ENCODE data around the gene OR2A2.
"Not testable (repeated sequence)": the region's sequence is repeated elsewhere in the genome, so short reads cannot be mapped to it uniquely, and the experiment has no call there.

Gene OR2A2

DNA sequence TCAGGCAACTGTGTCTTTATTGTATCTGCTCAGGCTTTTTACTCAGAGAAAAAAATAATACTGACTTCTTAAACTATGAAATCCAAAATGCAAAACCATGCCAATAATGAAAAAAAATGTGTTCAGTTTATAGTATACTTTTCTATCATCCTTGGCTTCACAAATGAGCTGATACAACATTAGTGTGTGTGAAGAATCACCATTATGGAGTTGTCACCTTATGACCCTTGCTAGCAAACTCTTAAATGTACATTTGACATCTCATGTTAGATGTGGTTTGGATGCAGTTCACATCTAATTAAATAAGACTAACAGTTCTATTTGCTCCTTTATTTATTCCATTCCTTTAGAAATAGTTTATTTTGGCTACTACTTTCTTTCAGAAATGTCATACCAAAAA is 4.2 kb upstream of the OR2A2 start:
- peaks cover 4% of the 10 kb centered on the region for H3K27me3 ChIP-seq (replicated peaks; ENCODE audit: control insufficient read depth, insufficient read depth, low read length)
- H3K9ac ChIP-seq (ENCODE audit: low read length), result no peak overlapping the region
- no peak for DNase-seq (ENCODE audit: low read depth)
- H3K4me3 ChIP-seq (ENCODE audit: low read length), result no peak overlapping the region
- H3K4me1 ChIP-seq (ENCODE audit: control insufficient read depth, insufficient read depth, low read length), result no peaks in the 10 kb centered on the region
- no peaks in the 10 kb centered on the region for H3K9me3 ChIP-seq (ENCODE audit: control insufficient read depth, low read length)
- H3K36me3 ChIP-seq (ENCODE audit: control insufficient read depth, insufficient read depth, low read length, severe bottlenecking), result no peaks in the 10 kb centered on the region

DNA sequence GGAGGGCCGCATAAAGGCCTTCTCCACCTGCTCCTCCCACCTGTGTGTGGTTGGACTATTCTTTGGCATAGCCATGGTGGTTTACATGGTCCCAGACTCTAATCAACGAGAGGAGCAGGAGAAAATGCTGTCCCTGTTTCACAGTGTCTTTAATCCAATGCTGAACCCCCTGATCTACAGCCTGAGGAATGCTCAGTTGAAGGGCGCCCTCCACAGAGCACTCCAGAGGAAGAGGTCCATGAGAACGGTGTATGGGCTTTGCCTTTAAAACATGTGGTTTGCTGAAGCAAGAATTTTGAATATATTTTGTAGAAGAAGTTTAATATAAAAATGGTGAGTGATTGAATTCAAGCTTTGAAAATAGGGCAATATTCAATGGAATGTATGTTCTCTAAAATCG is 889 bp downstream of the OR2A2 start:
- no peak overlapping the region for H3K9ac ChIP-seq (ENCODE audit: low read length)
- H3K4me3 ChIP-seq (ENCODE audit: low read length), result no peak overlapping the region
- no peaks in the 10 kb centered on the region for H3K36me3 ChIP-seq (ENCODE audit: control insufficient read depth, insufficient read depth, low read length, severe bottlenecking)
- no peaks in the 10 kb centered on the region for H3K27me3 ChIP-seq (replicated peaks; ENCODE audit: control insufficient read depth, insufficient read depth, low read length)
- no peaks in the 10 kb centered on the region for H3K4me1 ChIP-seq (ENCODE audit: control insufficient read depth, insufficient read depth, low read length)
- no peak for DNase-seq (ENCODE audit: low read depth)
- H3K9me3 ChIP-seq (ENCODE audit: control insufficient read depth, low read length), result no peaks in the 10 kb centered on the region

DNA sequence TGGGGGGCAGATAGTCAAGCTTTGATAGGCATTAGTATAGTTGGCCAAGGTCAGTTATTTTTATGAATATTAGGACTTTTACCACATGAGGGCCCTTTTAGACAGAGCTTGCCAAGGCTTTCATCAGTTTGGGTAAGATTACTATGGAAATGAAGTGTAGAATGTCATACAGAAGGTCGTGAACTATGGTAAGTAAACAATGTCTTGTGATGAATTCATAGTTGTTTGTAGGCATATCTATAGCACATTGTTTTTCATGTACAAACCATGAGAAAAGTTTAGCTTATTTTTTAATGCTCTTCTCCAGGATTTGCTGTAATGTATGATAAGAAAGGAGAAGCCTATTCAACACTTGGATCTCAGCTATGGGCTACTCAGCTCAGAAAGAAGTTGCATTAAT is 4.3 kb downstream of the OR2A2 start:
- H3K36me3 ChIP-seq (ENCODE audit: control insufficient read depth, insufficient read depth, low read length, severe bottlenecking), result no peaks in the 10 kb centered on the region
- no peak for DNase-seq (ENCODE audit: low read depth)
- H3K9ac ChIP-seq (ENCODE audit: low read length), result no peak overlapping the region
- no peaks in the 10 kb centered on the region for H3K27me3 ChIP-seq (replicated peaks; ENCODE audit: control insufficient read depth, insufficient read depth, low read length)
- no peaks in the 10 kb centered on the region for H3K9me3 ChIP-seq (ENCODE audit: control insufficient read depth, low read length)
- H3K4me1 ChIP-seq (ENCODE audit: control insufficient read depth, insufficient read depth, low read length), result no peaks in the 10 kb centered on the region
- no peak overlapping the region for H3K4me3 ChIP-seq (ENCODE audit: low read length)

DNA sequence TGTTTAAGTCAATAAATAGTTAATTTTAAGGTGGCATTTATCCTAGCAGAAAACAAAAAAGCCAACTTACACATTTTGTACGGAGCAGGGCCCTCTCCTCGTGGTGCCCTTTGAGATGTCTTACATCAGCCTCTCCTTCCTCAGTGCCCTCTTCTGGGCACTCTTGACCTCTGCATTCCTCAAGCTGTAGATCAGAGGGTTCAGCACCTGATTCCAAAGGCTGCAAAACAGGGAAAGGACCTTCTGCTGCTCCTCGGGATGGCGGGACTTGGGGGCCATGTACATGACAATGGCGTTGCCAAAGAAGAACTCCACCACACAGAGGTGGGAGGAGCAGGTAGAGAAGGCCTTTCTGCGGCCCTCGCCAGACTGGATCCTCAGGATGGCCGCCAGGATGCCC is 9.0 kb downstream of the OR2A2 start:
- H3K4me3 ChIP-seq (ENCODE audit: low read length), result no peak overlapping the region
- no peaks in the 10 kb centered on the region for H3K9me3 ChIP-seq (ENCODE audit: control insufficient read depth, low read length)
- no peaks in the 10 kb centered on the region for H3K4me1 ChIP-seq (ENCODE audit: control insufficient read depth, insufficient read depth, low read length)
- no peak for DNase-seq (ENCODE audit: low read depth)
- no peak overlapping the region for H3K9ac ChIP-seq (ENCODE audit: low read length)
- no peaks in the 10 kb centered on the region for H3K27me3 ChIP-seq (replicated peaks; ENCODE audit: control insufficient read depth, insufficient read depth, low read length)
- H3K36me3 ChIP-seq (ENCODE audit: control insufficient read depth, insufficient read depth, low read length, severe bottlenecking), result no peaks in the 10 kb centered on the region

DNA sequence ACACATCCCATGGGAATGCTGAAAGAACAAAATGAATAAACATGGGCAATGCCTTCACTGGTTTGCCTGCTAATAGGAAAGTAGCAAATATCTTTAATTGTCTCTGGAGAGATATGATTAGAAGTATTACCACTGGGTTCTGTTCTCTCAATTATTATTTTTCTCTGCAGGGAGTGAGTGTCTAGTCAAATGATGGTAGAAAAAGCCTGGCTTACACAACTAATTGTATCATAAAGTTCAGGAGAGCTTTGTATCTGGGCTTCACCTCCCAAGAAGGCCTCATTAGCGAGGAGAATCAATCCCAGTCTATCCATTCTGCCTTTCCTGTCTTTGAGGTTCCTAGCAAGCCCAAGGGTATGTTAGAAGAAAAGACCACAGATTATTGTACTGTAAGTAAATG is 13.5 kb downstream of the OR2A2 start, which contains the start of gene OR2A14:
Gene OR2A14 (plus strand): TSS at position 301 of the 400 bp plus-strand sequence. CDS start 5,937 bp downstream, outside the sequence.
- H3K4me3 ChIP-seq (ENCODE audit: low read length), result no peak within 1 kb of the TSS
- no peak within 1 kb of the TSS for H3K9ac ChIP-seq (ENCODE audit: low read length)
- H3K27me3 ChIP-seq (replicated peaks; ENCODE audit: control insufficient read depth, insufficient read depth, low read length), result no peaks in the 10 kb centered on the region
- no peak for DNase-seq (ENCODE audit: low read depth)
- H3K9me3 ChIP-seq (ENCODE audit: control insufficient read depth, low read length), result no peaks in the 10 kb centered on the region
- no peaks in the 10 kb centered on the region for H3K36me3 ChIP-seq (ENCODE audit: control insufficient read depth, insufficient read depth, low read length, severe bottlenecking)
- no peaks in the 10 kb centered on the region for H3K4me1 ChIP-seq (ENCODE audit: control insufficient read depth, insufficient read depth, low read length)

DNA sequence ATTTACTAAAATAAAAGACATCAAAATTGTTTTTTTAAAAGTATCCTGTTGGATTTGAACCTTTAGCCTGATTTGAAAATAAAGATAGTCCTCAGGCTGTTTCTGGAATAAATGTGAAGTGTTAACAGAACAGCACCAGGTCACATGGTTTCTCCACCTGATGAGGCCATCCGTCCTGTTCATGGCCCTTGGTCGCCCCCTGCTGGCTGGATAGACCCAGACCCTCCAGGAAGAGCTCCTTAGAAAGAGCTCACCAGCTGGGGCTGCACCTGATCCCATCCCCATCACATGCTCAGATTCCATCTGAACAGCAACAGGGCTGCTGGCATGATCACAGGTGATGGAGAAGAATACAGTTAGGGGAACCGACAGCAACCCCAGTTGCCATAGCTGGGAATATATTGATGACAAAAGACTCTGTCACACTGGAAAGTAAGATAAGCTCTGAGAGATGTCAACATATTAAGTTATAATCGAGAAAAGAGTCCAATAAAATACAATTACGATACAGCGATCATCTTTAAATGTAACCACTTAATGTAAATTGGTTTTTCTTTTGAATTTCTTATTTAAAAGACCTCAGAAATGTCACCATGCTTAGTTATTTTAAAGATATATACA is 18.4 kb downstream of the OR2A2 start:
- no peaks in the 10 kb centered on the region for H3K27me3 ChIP-seq (replicated peaks; ENCODE audit: control insufficient read depth, insufficient read depth, low read length)
- H3K4me3 ChIP-seq (ENCODE audit: low read length), result no peak overlapping the region
- no peaks in the 10 kb centered on the region for H3K36me3 ChIP-seq (ENCODE audit: control insufficient read depth, insufficient read depth, low read length, severe bottlenecking)
- DNase-seq (ENCODE audit: low read depth), result peak; percentile 86
- no peaks in the 10 kb centered on the region for H3K4me1 ChIP-seq (ENCODE audit: control insufficient read depth, insufficient read depth, low read length)
- no peaks in the 10 kb centered on the region for H3K9me3 ChIP-seq (ENCODE audit: control insufficient read depth, low read length)
- no peak overlapping the region for H3K9ac ChIP-seq (ENCODE audit: low read length)

DNA sequence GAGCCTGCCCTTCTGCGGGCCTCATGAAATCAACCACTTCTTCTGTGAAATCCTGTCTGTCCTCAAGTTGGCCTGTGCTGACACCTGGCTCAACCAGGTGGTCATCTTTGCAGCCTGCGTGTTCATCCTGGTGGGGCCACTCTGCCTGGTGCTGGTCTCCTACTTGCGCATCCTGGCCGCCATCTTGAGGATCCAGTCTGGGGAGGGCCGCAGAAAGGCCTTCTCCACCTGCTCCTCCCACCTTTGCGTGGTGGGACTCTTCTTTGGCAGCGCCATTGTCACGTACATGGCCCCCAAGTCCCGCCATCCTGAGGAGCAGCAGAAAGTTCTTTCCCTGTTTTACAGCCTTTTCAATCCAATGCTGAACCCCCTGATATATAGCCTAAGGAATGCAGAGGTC is 20.2 kb downstream of the OR2A2 start:
- not testable (repeated sequence) for H3K9ac ChIP-seq (ENCODE audit: low read length); H3K4me3 ChIP-seq (ENCODE audit: low read length); H3K27me3 ChIP-seq (replicated peaks; ENCODE audit: control insufficient read depth, insufficient read depth, low read length); H3K36me3 ChIP-seq (ENCODE audit: control insufficient read depth, insufficient read depth, low read length, severe bottlenecking); DNase-seq (ENCODE audit: low read depth); H3K9me3 ChIP-seq (ENCODE audit: control insufficient read depth, low read length); H3K4me1 ChIP-seq (ENCODE audit: control insufficient read depth, insufficient read depth, low read length)

DNA sequence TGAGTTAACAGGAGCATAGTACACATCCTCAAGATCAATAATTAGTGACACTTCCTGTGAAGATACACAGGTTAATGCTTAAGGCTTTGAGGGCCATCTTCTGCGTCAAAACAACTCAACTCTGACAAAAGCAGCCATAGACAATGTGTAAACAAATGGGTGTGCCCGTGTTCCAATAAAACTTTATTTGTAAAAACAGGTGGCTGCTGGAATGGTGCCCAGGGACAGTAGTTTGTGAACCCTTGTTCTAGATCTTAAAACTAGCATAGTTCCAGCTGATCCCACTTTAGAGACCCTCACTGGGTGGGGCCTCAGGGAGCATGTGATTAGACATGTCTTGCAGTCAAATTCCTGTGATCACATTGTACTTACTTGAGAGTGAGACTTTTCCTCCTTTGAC is 21.3 kb downstream of the OR2A2 start:
- H3K9ac ChIP-seq (ENCODE audit: low read length), result no peak overlapping the region
- H3K9me3 ChIP-seq (ENCODE audit: control insufficient read depth, low read length), result no peaks in the 10 kb centered on the region
- no peaks in the 10 kb centered on the region for H3K4me1 ChIP-seq (ENCODE audit: control insufficient read depth, insufficient read depth, low read length)
- no peaks in the 10 kb centered on the region for H3K36me3 ChIP-seq (ENCODE audit: control insufficient read depth, insufficient read depth, low read length, severe bottlenecking)
- no peak for DNase-seq (ENCODE audit: low read depth)
- no peak overlapping the region for H3K4me3 ChIP-seq (ENCODE audit: low read length)
- no peaks in the 10 kb centered on the region for H3K27me3 ChIP-seq (replicated peaks; ENCODE audit: control insufficient read depth, insufficient read depth, low read length)

DNA sequence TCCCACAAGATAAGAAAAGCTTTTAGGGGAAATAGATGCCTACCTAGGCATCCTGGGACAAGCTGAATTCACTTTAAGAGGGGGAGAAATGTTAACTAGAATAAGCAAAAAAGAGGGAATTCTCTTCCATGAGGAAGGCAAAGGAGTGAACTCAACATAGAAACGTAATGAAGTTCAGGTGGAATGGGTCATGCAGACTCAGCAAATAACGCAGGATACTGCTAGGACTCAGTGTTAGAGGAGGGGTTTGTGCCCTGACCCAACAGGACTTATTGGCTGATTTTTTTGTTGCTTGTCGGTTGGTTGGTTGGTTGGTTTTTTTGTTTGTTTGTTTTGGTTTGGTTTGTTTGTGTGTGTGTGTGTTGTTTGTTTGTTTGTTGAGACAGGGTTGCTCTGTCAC is 22.9 kb downstream of the OR2A2 start:
- no peaks in the 10 kb centered on the region for H3K9me3 ChIP-seq (ENCODE audit: control insufficient read depth, low read length)
- no peak overlapping the region for H3K4me3 ChIP-seq (ENCODE audit: low read length)
- H3K36me3 ChIP-seq (ENCODE audit: control insufficient read depth, insufficient read depth, low read length, severe bottlenecking), result no peaks in the 10 kb centered on the region
- no peaks in the 10 kb centered on the region for H3K4me1 ChIP-seq (ENCODE audit: control insufficient read depth, insufficient read depth, low read length)
- no peak for DNase-seq (ENCODE audit: low read depth)
- H3K27me3 ChIP-seq (replicated peaks; ENCODE audit: control insufficient read depth, insufficient read depth, low read length), result no peaks in the 10 kb centered on the region
- H3K9ac ChIP-seq (ENCODE audit: low read length), result no peak overlapping the region

DNA sequence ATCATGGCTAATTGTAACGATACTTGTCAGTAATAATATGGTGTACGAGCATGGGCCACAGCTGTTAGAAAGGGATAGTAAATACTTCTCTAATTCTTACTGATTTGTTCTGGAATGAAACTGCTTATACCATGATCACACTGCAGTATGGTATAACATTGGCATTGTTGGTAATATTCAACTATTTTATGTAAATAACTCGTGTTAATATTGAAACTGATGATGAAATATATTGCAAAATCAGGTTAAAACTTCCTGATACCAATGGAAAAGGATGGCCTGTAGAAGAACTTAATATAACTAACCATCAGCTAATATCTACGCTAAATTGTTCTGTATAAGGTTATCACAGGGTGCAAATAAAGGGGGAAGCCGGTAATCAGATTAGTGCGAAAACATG is 23.9 kb downstream of the OR2A2 start:
- H3K4me1 ChIP-seq (ENCODE audit: control insufficient read depth, insufficient read depth, low read length), result no peaks in the 10 kb centered on the region
- no peak for DNase-seq (ENCODE audit: low read depth)
- H3K36me3 ChIP-seq (ENCODE audit: control insufficient read depth, insufficient read depth, low read length, severe bottlenecking), result no peaks in the 10 kb centered on the region
- no peaks in the 10 kb centered on the region for H3K9me3 ChIP-seq (ENCODE audit: control insufficient read depth, low read length)
- no peaks in the 10 kb centered on the region for H3K27me3 ChIP-seq (replicated peaks; ENCODE audit: control insufficient read depth, insufficient read depth, low read length)
- no peak overlapping the region for H3K4me3 ChIP-seq (ENCODE audit: low read length)
- no peak overlapping the region for H3K9ac ChIP-seq (ENCODE audit: low read length)

DNA sequence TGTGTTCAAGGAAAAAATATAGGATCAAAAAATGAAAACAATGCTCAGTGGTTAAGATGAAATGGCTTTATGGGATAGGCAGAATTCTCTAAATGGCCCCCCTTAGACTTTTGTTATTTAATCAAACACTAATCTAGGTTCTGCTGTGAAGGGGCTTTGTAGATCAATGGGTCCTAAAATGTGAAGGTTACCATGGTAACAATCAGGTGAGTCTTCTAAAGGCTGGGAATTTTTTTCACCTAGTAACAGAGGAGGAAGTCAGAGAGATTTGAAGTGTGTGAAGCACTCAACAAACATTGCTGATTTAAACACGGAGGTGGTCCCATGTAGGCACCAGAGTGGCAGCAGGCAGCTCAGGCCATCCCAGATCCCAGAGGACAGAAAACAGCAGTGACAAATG is 24.7 kb downstream of the OR2A2 start:
- no peaks in the 10 kb centered on the region for H3K4me1 ChIP-seq (ENCODE audit: control insufficient read depth, insufficient read depth, low read length)
- no peak for DNase-seq (ENCODE audit: low read depth)
- no peak overlapping the region for H3K4me3 ChIP-seq (ENCODE audit: low read length)
- no peaks in the 10 kb centered on the region for H3K36me3 ChIP-seq (ENCODE audit: control insufficient read depth, insufficient read depth, low read length, severe bottlenecking)
- H3K9ac ChIP-seq (ENCODE audit: low read length), result no peak overlapping the region
- no peaks in the 10 kb centered on the region for H3K9me3 ChIP-seq (ENCODE audit: control insufficient read depth, low read length)
- no peaks in the 10 kb centered on the region for H3K27me3 ChIP-seq (replicated peaks; ENCODE audit: control insufficient read depth, insufficient read depth, low read length)

DNA sequence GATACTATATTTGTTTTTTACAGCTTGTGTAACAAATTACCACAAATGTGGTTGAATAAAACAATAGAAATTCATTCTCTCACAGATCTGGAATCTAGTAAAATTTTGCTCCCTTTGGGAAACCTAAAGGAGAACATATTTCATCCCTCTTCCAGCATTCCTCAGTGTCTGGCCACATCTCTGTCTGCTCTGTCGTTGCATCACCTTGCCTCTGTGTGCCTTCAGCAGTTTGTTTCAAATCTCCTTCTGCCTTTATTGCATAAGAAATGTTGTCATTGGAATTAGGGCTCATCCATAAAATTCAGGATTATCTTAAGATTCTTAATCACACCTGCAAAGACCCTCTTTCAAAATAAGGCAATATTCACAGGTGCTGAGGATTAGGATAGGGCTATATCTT is 28.1 kb downstream of the OR2A2 start:
- Histone ChIP-seq H3K4me3 (ENCODE audit: low read length) (no peak overlapping the region), H3K27me3 (replicated peaks; ENCODE audit: control insufficient read depth, insufficient read depth, low read length) (no peaks in the 10 kb centered on the region), H3K4me1 (ENCODE audit: control insufficient read depth, insufficient read depth, low read length) (no peaks in the 10 kb centered on the region), H3K36me3 (ENCODE audit: control insufficient read depth, insufficient read depth, low read length, severe bottlenecking) (no peaks in the 10 kb centered on the region), H3K9ac (ENCODE audit: low read length) (no peak overlapping the region), H3K9me3 (ENCODE audit: control insufficient read depth, low read length) (peaks cover 6% of the 10 kb centered on the region)
- DNase-seq (ENCODE audit: low read depth), result peak; percentile 17

Data from adipocyte (in vitro differentiated cells).